Measurements from ENCODE around the gene UBA3. TPM values are rescaled to one million over a fixed set of nuclear protein-coding genes. Genes with fewer than 3 reads are reported as not detected.
A peak's percentile ranks its signal among the peaks of the same experiment; 100 is the strongest.

The UBA3 gene
- 10 to 100 TPM; 81.1 to 88.9 TPM for total RNA-seq

- H3K4me3 Mint-ChIP-seq = peak within 1 kb of the TSS; percentile 87
- peak within 1 kb of the TSS; percentile 90 for H3K27ac Mint-ChIP-seq
- no peaks in the 10 kb centered on the region for H3K27me3 Mint-ChIP-seq
- H3K4me1 Mint-ChIP-seq = peaks cover 68% of the 10 kb centered on the region
- no peaks in the 10 kb centered on the region for H3K9me3 Mint-ChIP-seq
- CTCF ChIA-PET = no interaction called here
- DNase-seq = peak; percentile 94
- H3K36me3 Mint-ChIP-seq (ENCODE audit: low read depth) = peaks cover 24% of the 10 kb centered on the region
- POLR2A ChIA-PET = no interaction called here
Observed at GRCh38 chr3:69080233-69080920, at the start of gene UBA3. Gene UBA3, minus strand, starts transcription at chr3:69080365. Its CDS starts 12 bp downstream, at chr3:69080353.

- ChIA-PET CTCF (interaction anchor here (0.6 kb wide), 1 partner anchor 47 kb away, joined by 6 read pairs; no protein-coding TSS in a partner anchor), POLR2A (no interaction called here)
- Mint-ChIP-seq H3K27ac (no peak overlapping the region), H3K9me3 (no peaks in the 10 kb centered on the region), H3K4me3 (no peak overlapping the region), H3K36me3 (ENCODE audit: low read depth) (no peaks in the 10 kb centered on the region), H3K27me3 (peaks cover 4% of the 10 kb centered on the region), H3K4me1 (no peaks in the 10 kb centered on the region)
- no peak for DNase-seq
Observed at GRCh38 chr3:69129531-69129930, 49.4 kb upstream of the UBA3 start.

DNA sequence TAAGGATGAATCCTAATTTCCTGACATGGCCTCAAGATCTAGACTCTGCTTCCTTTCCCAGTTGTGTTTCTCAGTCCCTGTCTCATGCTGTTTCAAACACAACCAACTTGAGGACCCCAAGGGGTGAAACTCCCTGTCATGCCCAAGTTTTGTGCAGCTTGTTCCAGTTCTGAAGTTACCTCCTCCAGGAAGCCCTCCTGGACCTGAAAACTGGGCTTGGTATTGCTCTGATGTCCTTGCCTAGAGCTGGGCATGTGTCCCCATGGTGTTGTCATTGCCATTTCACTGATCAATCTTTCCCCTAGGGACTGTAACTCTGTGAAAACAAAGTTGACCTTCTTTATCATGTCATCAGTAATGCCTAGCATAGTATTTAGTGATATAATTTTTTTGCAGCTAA, 48.3 kb upstream of the UBA3 start:
- Mint-ChIP-seq H3K27ac (no peak overlapping the region), H3K27me3 (peaks cover 4% of the 10 kb centered on the region), H3K4me3 (no peak overlapping the region), H3K4me1 (no peaks in the 10 kb centered on the region), H3K36me3 (ENCODE audit: low read depth) (no peaks in the 10 kb centered on the region), H3K9me3 (no peaks in the 10 kb centered on the region)
- no peak for DNase-seq
- CTCF ChIA-PET = interaction anchor here (0.6 kb wide), 1 partner anchor 1998 kb away, joined by 3 read pairs; no protein-coding TSS in a partner anchor
- POLR2A ChIA-PET = no interaction called here

DNA sequence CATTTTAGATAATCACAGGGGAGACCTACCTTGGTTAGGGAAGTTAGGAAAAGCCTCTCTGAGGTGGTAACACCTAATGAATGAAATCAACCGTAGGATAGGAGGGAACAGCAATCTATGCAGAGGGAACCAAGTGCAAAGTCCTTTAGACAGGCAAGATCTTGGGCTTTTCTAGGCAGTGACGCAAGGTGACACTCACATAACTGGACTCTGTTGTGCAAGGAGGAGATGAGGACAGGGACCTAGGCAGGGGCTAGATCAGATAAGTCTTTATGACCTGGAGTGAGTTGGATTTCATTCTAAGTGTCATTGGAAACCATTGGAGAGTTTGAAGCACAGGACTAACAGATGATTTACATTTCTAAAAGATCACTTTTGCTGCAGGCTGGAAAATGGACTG, 46.8 kb upstream of the UBA3 start:
- H3K27me3 Mint-ChIP-seq = peaks cover 4% of the 10 kb centered on the region
- CTCF ChIA-PET = interaction anchor here (0.8 kb wide), 1 partner anchor 18 kb away, joined by 3 read pairs; no protein-coding TSS in a partner anchor
- DNase-seq = no peak
- no peak overlapping the region for H3K27ac Mint-ChIP-seq
- no peak overlapping the region for H3K4me3 Mint-ChIP-seq
- POLR2A ChIA-PET = no interaction called here
- H3K4me1 Mint-ChIP-seq = no peaks in the 10 kb centered on the region
- no peaks in the 10 kb centered on the region for H3K36me3 Mint-ChIP-seq (ENCODE audit: low read depth)
- no peaks in the 10 kb centered on the region for H3K9me3 Mint-ChIP-seq

DNA sequence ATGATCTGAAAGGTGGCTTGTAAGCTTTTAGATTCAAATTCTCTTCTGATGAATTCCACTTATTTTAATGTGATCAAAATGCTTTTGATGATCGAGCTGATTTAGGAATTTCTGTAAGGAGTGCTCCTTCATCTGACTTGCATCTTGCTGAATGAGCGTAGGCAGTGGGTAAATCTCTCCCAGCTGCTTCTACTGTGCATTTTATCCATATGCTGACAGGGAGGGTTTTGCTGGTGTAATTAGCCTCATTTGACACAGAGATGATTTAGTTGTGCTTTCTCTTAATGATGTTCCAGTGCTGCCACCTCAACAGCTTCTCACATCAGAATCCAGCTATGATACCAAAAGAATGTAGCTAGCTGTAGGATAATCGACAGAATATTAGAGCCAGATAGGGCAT, 46.1 kb upstream of the UBA3 start:
- H3K27me3 Mint-ChIP-seq = peaks cover 4% of the 10 kb centered on the region
- POLR2A ChIA-PET = no interaction called here
- no peak overlapping the region for H3K4me3 Mint-ChIP-seq
- DNase-seq = no peak
- H3K4me1 Mint-ChIP-seq = no peaks in the 10 kb centered on the region
- H3K27ac Mint-ChIP-seq = no peak overlapping the region
- no peaks in the 10 kb centered on the region for H3K9me3 Mint-ChIP-seq
- CTCF ChIA-PET = interaction anchor here (0.8 kb wide), 1 partner anchor 19 kb away, joined by 3 read pairs; no protein-coding TSS in a partner anchor
- H3K36me3 Mint-ChIP-seq (ENCODE audit: low read depth) = no peaks in the 10 kb centered on the region

DNA sequence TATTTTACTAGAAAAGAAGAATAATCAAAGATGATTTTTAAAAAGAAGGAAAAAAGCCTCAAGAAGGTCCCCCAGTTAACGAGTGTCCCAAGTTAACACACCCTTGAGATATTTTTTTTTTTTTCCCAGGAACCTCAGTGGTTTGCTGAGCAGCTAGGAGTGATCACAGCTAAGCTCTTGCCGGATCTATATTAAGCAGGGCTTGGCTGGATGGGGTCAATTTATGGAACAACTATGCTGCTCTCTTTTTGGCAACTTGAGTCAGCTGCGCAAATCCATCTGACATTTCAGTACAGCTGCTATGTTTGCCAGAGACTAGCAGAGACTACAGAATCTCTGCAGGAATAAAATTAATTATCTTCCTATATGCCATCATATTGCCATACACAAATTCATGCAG, 42.2 kb upstream of the UBA3 start, which contains the start of gene LMOD3:
Gene LMOD3 (minus strand): TSS at position 193 of the 400 bp plus-strand sequence. CDS start 209 bp downstream, outside the sequence.
- Mint-ChIP-seq H3K27me3 (peaks cover 4% of the 10 kb centered on the region), H3K4me3 (no peak within 1 kb of the TSS), H3K4me1 (peaks cover 5% of the 10 kb centered on the region), H3K27ac (no peak within 1 kb of the TSS), H3K9me3 (no peaks in the 10 kb centered on the region), H3K36me3 (ENCODE audit: low read depth) (no peaks in the 10 kb centered on the region)
- DNase-seq = no peak
- ChIA-PET POLR2A (no interaction called here), CTCF (interaction anchor here (0.6 kb wide), 2 partner anchors 184 to 203 kb away, joined by 3 read pairs; no protein-coding TSS in a partner anchor)

GRCh38 chr3:69121950-69122349, 41.8 kb upstream of the UBA3 start:
- CTCF ChIA-PET = interaction anchor here (0.6 to 1.7 kb wide), 8 partner anchors 9 to 204 kb away, joined by 3 to 5 read pairs (median 4); no protein-coding TSS in a partner anchor
- H3K36me3 Mint-ChIP-seq (ENCODE audit: low read depth) = no peaks in the 10 kb centered on the region
- H3K9me3 Mint-ChIP-seq = no peaks in the 10 kb centered on the region
- no peak overlapping the region for H3K27ac Mint-ChIP-seq
- H3K4me3 Mint-ChIP-seq = no peak overlapping the region
- DNase-seq = no peak
- H3K4me1 Mint-ChIP-seq = peaks cover 5% of the 10 kb centered on the region
- peaks cover 3% of the 10 kb centered on the region for H3K27me3 Mint-ChIP-seq
- POLR2A ChIA-PET = no interaction called here

DNA sequence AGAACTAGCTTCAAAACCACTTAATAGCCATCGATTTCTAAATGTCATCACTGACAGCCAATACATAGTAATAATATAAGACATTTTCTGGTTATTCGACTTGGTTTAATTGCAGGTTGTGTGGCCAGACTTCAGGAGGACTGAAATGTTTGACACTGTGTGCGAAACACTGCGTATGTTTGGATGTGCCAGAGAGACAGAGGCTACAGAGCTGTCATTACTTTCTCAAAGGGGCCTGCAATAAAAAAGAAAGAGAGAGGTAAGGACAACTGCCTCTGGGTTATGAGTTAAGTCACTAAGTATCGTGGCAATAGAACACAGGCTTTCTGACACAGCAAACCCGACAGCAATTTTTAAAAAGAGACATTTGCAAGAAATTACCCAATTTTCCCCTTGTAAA, 41.3 kb upstream of the UBA3 start:
- ChIA-PET POLR2A (no interaction called here), CTCF (interaction anchor here (0.6 to 2.4 kb wide), 14 partner anchors 9 to 198 kb away, joined by 3 to 11 read pairs (median 4); no protein-coding TSS in a partner anchor)
- no peak for DNase-seq
- no peaks in the 10 kb centered on the region for H3K27me3 Mint-ChIP-seq
- H3K9me3 Mint-ChIP-seq = no peaks in the 10 kb centered on the region
- no peaks in the 10 kb centered on the region for H3K36me3 Mint-ChIP-seq (ENCODE audit: low read depth)
- peaks cover 5% of the 10 kb centered on the region for H3K4me1 Mint-ChIP-seq
- no peak overlapping the region for H3K4me3 Mint-ChIP-seq
- H3K27ac Mint-ChIP-seq = no peak overlapping the region

DNA sequence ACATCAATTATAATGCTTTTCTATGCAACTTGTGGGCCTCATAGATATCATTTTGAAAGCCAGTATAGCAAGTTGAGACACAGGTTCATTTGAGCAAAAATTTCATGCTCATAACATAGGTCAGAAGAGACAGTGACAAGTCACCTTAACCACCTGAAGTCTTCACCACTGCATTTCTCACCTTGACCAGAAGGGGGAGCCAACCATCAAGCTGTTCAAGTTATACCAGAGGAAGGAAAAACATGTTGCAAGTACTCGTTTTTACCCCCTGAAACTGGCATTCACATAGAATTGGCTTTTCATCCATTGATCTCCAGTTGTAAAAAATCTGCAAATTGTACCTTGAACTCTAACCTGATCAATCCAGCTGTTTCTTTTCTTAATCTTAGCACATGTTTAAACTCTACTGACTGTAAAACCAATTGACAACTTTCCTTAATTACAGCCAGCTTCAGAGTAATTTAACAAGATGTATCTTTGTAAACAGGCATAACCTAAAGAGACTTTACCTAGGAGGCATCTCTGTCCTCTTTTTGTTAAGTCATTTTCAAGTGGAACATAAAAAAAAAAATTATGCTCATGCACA, 40.8 kb upstream of the UBA3 start:
- H3K4me3 Mint-ChIP-seq = no peak overlapping the region
- peaks cover 5% of the 10 kb centered on the region for H3K4me1 Mint-ChIP-seq
- ChIA-PET POLR2A (no interaction called here), CTCF (interaction anchor here (0.6 to 2.4 kb wide), 14 partner anchors 10 to 198 kb away, joined by 3 to 11 read pairs (median 4); no protein-coding TSS in a partner anchor)
- no peak overlapping the region for H3K27ac Mint-ChIP-seq
- no peaks in the 10 kb centered on the region for H3K9me3 Mint-ChIP-seq
- H3K36me3 Mint-ChIP-seq (ENCODE audit: low read depth) = no peaks in the 10 kb centered on the region
- DNase-seq = peak; percentile 87
- no peaks in the 10 kb centered on the region for H3K27me3 Mint-ChIP-seq

GRCh38 chr3:69119681-69120080, 39.5 kb upstream of the UBA3 start:
- no peaks in the 10 kb centered on the region for H3K27me3 Mint-ChIP-seq
- ChIA-PET POLR2A (no interaction called here), CTCF (interaction anchor here (0.5 to 2.4 kb wide), 6 partner anchors 11 to 187 kb away, joined by 3 to 11 read pairs (median 3); no protein-coding TSS in a partner anchor)
- no peak overlapping the region for H3K4me3 Mint-ChIP-seq
- DNase-seq = no peak
- no peaks in the 10 kb centered on the region for H3K36me3 Mint-ChIP-seq (ENCODE audit: low read depth)
- no peaks in the 10 kb centered on the region for H3K9me3 Mint-ChIP-seq
- peaks cover 5% of the 10 kb centered on the region for H3K4me1 Mint-ChIP-seq
- H3K27ac Mint-ChIP-seq = no peak overlapping the region

- DNase-seq = no peak
- ChIA-PET POLR2A (no interaction called here), CTCF (interaction anchor here (1.0 to 2.4 kb wide), 3 partner anchors 11 to 187 kb away, joined by 3 to 11 read pairs (median 5); no protein-coding TSS in a partner anchor)
- H3K9me3 Mint-ChIP-seq = no peaks in the 10 kb centered on the region
- H3K4me1 Mint-ChIP-seq = peaks cover 5% of the 10 kb centered on the region
- no peak overlapping the region for H3K27ac Mint-ChIP-seq
- no peaks in the 10 kb centered on the region for H3K27me3 Mint-ChIP-seq
- no peak overlapping the region for H3K4me3 Mint-ChIP-seq
- H3K36me3 Mint-ChIP-seq (ENCODE audit: low read depth) = no peaks in the 10 kb centered on the region
Observed at GRCh38 chr3:69119138-69119537, 39.0 kb upstream of the UBA3 start.

GRCh38 chr3:69118555-69118954, 38.4 kb upstream of the UBA3 start:
- no peak overlapping the region for H3K27ac Mint-ChIP-seq
- ChIA-PET POLR2A (no interaction called here), CTCF (interaction anchor here (1.0 to 1.6 kb wide), 2 partner anchors 10 to 188 kb away, joined by 3 to 5 read pairs; no protein-coding TSS in a partner anchor)
- DNase-seq = no peak
- H3K27me3 Mint-ChIP-seq = no peaks in the 10 kb centered on the region
- H3K9me3 Mint-ChIP-seq = no peaks in the 10 kb centered on the region
- H3K4me1 Mint-ChIP-seq = peaks cover 5% of the 10 kb centered on the region
- no peaks in the 10 kb centered on the region for H3K36me3 Mint-ChIP-seq (ENCODE audit: low read depth)
- no peak overlapping the region for H3K4me3 Mint-ChIP-seq

- POLR2A ChIA-PET = no interaction called here
- DNase-seq = no peak
- CTCF ChIA-PET = interaction anchor here (0.6 kb wide), 1 partner anchor 59 kb away, joined by 6 read pairs; no protein-coding TSS in a partner anchor
- Mint-ChIP-seq H3K27ac (no peak overlapping the region), H3K4me3 (no peak overlapping the region), H3K36me3 (ENCODE audit: low read depth) (no peaks in the 10 kb centered on the region), H3K9me3 (no peaks in the 10 kb centered on the region), H3K27me3 (no peaks in the 10 kb centered on the region), H3K4me1 (peaks cover 5% of the 10 kb centered on the region)
Observed at GRCh38 chr3:69116897-69117296, 36.7 kb upstream of the UBA3 start.
